Calu3 (cell line): Measurements from ENCODE around the gene NOCT. TPM values are rescaled to one million over a fixed set of nuclear protein-coding genes. Genes with fewer than 3 reads are reported as not detected.

ENCODE experiments used
- BruUV-seq: library from RNA; stranded (reverse); fragments of 400-500 nt; replicated peaks from 2 replicates; lab custom pipeline; 2021; lab: Mats Ljungman, UMichigan
- CTCF ChIA-PET: fragments of 300-600 bp; sonication (Branson Sonifier 250); formaldehyde crosslinking; loops from one replicate; lab custom pipeline; 2022; ENCODE audit warnings: antibody characterized with exemption; lab: Charles Lee
- DNase-seq: peaks from one replicate; pipeline ENCODE4 v3.0.0; 2022
- H3K27ac Mint-ChIP-seq: one replicate; pipeline ENCODE4 v1.8.0; 2022; ENCODE audit warnings: mixed read lengths; ENCODE audit not compliant: unreplicated experiment
- H3K27me3 Mint-ChIP-seq: one replicate; pipeline ENCODE4 v1.8.0; 2022; ENCODE audit warnings: mixed read lengths; ENCODE audit not compliant: unreplicated experiment
- H3K36me3 Mint-ChIP-seq: one replicate; pipeline ENCODE4 v1.8.0; 2022; ENCODE audit warnings: mild to moderate bottlenecking, moderate library complexity, mixed read lengths; ENCODE audit not compliant: insufficient read depth, unreplicated experiment
- H3K4me1 Mint-ChIP-seq: one replicate; pipeline ENCODE4 v1.8.0; 2022; ENCODE audit warnings: mild to moderate bottlenecking, low read depth, mixed read lengths; ENCODE audit not compliant: unreplicated experiment
- H3K4me3 Mint-ChIP-seq: one replicate; pipeline ENCODE4 v1.8.0; 2022; ENCODE audit warnings: mild to moderate bottlenecking, low read depth, moderate library complexity, mixed read lengths; ENCODE audit not compliant: unreplicated experiment
- H3K9me3 Mint-ChIP-seq: one replicate; pipeline ENCODE4 v1.8.0; 2022; ENCODE audit warnings: low read depth, mixed read lengths; ENCODE audit not compliant: unreplicated experiment
- intact Hi-C: fragments of 100-400 bp; cut with micrococcal nuclease; formaldehyde crosslinking; loops from one replicate; pipeline ENCODE4 v1.10.0; 2022; ENCODE audit not compliant: unreplicated experiment
- total RNA-seq: library from RNA; stranded (reverse); gene quantifications from 2 replicates; pipeline ENCODE4 v1.2.3, GENCODE V29; 2022
- TF ChIP-seq, protein P1 (sequence below): fragments of 200-600 bp; IDR thresholded peaks from one replicate; pipeline ENCODE4 v1.8.0; 2022; ENCODE audit warnings: antibody characterized with exemption; ENCODE audit not compliant: unreplicated experiment

Gene NOCT
- total RNA-seq, 1 experiment from 2014 or later = 11.4 TPM

DNA sequence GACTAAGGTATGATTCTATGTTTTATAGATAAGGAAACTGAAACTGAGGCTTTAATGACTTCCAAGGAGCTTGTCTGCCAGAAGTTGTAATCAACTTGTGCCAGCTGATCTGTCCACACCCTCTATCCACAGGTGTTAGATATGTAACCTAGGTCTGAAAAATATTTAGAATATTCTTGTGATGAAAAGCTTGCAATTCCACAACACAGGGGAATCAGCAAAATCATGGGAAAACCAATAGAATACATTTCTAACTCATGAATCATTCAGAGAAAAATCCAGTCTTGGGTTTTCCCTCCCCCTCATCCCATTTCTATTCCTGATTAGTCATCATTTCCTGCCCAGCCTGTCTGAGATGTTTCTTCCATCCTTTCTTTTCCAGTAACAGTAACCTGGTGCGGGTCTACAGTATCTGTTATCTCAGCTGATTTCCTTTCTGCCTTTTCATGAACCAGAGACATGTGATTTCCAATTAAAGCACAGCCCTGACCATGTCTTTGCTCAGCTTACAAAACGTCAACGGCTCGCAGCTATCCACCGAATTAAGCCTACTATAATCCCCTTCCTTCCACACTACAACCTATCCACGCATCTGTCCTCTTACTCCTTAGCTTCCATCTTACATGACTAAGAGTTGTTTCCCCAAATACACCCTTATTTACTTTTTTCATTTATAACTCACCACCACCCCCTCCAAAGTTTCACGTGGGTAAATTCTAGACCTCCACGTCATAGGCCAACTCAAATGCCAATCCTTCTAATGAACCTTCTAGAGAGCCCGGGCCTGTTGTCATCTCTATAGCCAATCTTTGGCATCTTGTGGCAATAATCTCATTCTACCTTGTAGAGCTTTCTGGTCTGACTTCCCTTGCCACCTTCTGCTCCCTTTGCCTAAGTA is 961 bp upstream of the NOCT start:
- TSS peak; percentile 93 for BruUV-seq
- CTCF ChIA-PET = interaction anchor here (0.7 to 2.3 kb wide), 4 partner anchors 12 to 97 kb away, joined by 3 to 11 read pairs (median 4); no protein-coding TSS in a partner anchor
- Mint-ChIP-seq H3K36me3 (peaks cover 33% of the 10 kb centered on the region), H3K27ac (peak overlapping the region; percentile 81), H3K4me3 (peak overlapping the region; percentile 40), H3K4me1 (peaks cover 41% of the 10 kb centered on the region), H3K27me3 (no peaks in the 10 kb centered on the region), H3K9me3 (peaks cover 2% of the 10 kb centered on the region)
- TF ChIP-seq, protein P1, sequence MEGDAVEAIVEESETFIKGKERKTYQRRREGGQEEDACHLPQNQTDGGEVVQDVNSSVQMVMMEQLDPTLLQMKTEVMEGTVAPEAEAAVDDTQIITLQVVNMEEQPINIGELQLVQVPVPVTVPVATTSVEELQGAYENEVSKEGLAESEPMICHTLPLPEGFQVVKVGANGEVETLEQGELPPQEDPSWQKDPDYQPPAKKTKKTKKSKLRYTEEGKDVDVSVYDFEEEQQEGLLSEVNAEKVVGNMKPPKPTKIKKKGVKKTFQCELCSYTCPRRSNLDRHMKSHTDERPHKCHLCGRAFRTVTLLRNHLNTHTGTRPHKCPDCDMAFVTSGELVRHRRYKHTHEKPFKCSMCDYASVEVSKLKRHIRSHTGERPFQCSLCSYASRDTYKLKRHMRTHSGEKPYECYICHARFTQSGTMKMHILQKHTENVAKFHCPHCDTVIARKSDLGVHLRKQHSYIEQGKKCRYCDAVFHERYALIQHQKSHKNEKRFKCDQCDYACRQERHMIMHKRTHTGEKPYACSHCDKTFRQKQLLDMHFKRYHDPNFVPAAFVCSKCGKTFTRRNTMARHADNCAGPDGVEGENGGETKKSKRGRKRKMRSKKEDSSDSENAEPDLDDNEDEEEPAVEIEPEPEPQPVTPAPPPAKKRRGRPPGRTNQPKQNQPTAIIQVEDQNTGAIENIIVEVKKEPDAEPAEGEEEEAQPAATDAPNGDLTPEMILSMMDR = no peak
- intact Hi-C loops = no loop called here
- peak; percentile 41 for DNase-seq

DNA sequence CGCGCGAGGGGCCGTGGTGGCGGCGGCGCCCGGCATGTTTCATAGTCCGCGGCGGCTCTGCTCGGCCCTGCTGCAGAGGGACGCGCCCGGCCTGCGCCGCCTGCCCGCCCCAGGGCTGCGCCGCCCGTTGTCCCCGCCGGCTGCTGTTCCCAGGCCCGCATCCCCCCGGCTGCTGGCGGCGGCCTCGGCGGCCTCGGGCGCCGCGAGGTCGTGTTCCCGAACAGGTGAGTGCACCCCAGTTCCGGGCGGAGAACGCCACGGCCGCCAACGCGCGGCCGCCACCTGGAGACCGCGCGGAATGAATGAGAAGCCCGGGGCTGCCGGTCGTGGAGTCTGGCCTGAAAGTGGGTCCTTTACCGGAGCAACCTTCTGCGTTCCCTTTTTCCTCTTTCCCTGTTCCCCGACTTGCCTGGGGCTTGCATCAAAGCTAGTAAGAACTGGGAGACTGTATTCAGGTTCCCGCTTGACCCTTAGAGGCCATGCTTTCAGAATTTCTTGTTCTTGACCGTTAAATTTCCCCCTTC is 429 bp downstream of the NOCT start:
- Mint-ChIP-seq H3K4me3 (peak overlapping the region; percentile 40), H3K27ac (peak overlapping the region; percentile 81), H3K27me3 (no peaks in the 10 kb centered on the region), H3K9me3 (peaks cover 2% of the 10 kb centered on the region), H3K4me1 (peaks cover 48% of the 10 kb centered on the region), H3K36me3 (peaks cover 41% of the 10 kb centered on the region)
- no TSS peak for BruUV-seq
- no peak for DNase-seq
- intact Hi-C loops = no loop called here
- CTCF ChIA-PET = interaction anchor here (2.3 kb wide), 1 partner anchor 15 kb away, joined by 11 read pairs; no protein-coding TSS in a partner anchor
- TF ChIP-seq, protein P1 = no peak

DNA sequence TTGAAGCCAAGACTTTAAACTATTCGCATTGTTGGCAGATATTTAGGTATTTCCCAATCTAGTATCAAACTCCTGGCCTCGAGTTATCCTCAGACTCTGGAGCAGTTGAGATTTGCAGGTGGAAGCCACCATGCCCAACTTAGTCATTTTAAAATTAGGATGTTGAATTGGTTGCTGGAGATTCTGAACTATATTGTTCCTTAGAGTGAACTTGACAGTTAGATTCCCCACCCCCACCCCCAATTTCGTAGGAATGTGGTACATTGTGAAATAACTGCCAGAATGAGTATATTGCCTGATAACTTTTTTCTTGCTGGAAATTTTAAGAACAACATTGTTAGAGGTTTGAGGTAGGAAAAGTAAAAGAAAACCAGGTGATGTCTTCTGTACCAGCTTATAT is 2.3 kb downstream of the NOCT start:
- TF ChIP-seq, protein P1 = no peak
- no TSS peak for BruUV-seq
- H3K27me3 Mint-ChIP-seq = no peaks in the 10 kb centered on the region
- peaks cover 41% of the 10 kb centered on the region for H3K36me3 Mint-ChIP-seq
- H3K9me3 Mint-ChIP-seq = no peaks in the 10 kb centered on the region
- H3K27ac Mint-ChIP-seq = no peak overlapping the region
- H3K4me3 Mint-ChIP-seq = peak overlapping the region; percentile 56
- intact Hi-C loops = no loop called here
- H3K4me1 Mint-ChIP-seq = peaks cover 40% of the 10 kb centered on the region
- no peak for DNase-seq
- CTCF ChIA-PET = interaction anchor here (0.6 kb wide), 1 partner anchor 962 kb away, joined by 7 read pairs; no protein-coding TSS in a partner anchor

DNA sequence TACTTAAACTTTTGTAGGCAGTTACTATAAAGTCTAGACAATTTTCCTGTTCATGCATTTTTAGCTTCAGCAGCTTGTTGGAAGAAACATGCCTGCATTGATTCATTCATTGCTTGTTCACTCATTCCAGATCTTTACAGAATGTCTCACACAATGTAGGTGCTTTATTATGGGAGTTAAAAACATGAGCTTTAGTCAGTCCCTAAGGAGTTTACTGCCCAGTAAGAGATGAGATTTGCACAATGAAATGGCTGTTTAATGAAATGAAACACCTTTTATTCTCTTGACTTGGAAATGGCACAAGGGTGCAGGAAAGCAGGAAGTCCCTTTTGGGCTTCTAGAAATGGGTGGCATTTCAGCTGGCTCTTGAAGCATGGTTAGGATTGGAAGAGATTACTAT is 2.9 kb downstream of the NOCT start:
- Mint-ChIP-seq H3K4me3 (peak overlapping the region; percentile 56), H3K36me3 (peaks cover 41% of the 10 kb centered on the region), H3K27ac (no peak overlapping the region), H3K9me3 (no peaks in the 10 kb centered on the region), H3K4me1 (peaks cover 39% of the 10 kb centered on the region), H3K27me3 (no peaks in the 10 kb centered on the region)
- TF ChIP-seq, protein P1 = no peak
- intact Hi-C loops = no loop called here
- CTCF ChIA-PET = interaction anchor here (0.6 kb wide), 1 partner anchor 963 kb away, joined by 7 read pairs; no protein-coding TSS in a partner anchor
- no peak for DNase-seq
- TSS peak; percentile 22 for BruUV-seq
